HG03039 (cell line): ENCODE results near the gene MYO10.

Source experiments
- ATAC-seq: cut with Tn5 transposase; IDR thresholded peaks from one replicate; pipeline ENCODE4 v1.9.1; 2021; ENCODE audit warnings: mild to moderate bottlenecking, moderate library complexity; ENCODE audit not compliant: unreplicated experiment

Gene MYO10

GRCh38 chr5:16687898-16688297 lies 248.2 kb downstream of the MYO10 start:
- no peak for ATAC-seq

GRCh38 chr5:16685069-16685468 lies 251.0 kb downstream of the MYO10 start:
- ATAC-seq: no peak

- ATAC-seq: no peak
Observed at GRCh38 chr5:16681876-16682275, 254.2 kb downstream of the MYO10 start.

GRCh38 chr5:16679863-16680262 lies 256.2 kb downstream of the MYO10 start:
- no peak for ATAC-seq

GRCh38 chr5:16679190-16679589 lies 256.9 kb downstream of the MYO10 start:
- ATAC-seq: no peak

- ATAC-seq: no peak
Observed at GRCh38 chr5:16675806-16676205, 260.3 kb downstream of the MYO10 start.

- no peak for ATAC-seq
Observed at GRCh38 chr5:16674750-16675149, 261.3 kb downstream of the MYO10 start.

- ATAC-seq: no peak
Observed at GRCh38 chr5:16673241-16674201, 262.6 kb downstream of the MYO10 start.

GRCh38 chr5:16671208-16671607 lies 264.9 kb downstream of the MYO10 start:
- ATAC-seq: no peak

GRCh38 chr5:16669776-16670175 lies 266.3 kb downstream of the MYO10 start:
- no peak for ATAC-seq

- ATAC-seq: no peak
Observed at GRCh38 chr5:16668631-16669030, 267.5 kb downstream of the MYO10 start.

- ATAC-seq: no peak
Observed at GRCh38 chr5:16668194-16668593, 267.9 kb downstream of the MYO10 start.

GRCh38 chr5:16666883-16667398 lies 269.1 kb downstream of the MYO10 start:
- ATAC-seq: no peak

GRCh38 chr5:16666130-16666882 lies 269.8 kb downstream of the MYO10 start:
- no peak for ATAC-seq

GRCh38 chr5:16665601-16666000 lies 270.5 kb downstream of the MYO10 start:
- ATAC-seq: no peak

GRCh38 chr5:16664368-16664767 lies 271.7 kb downstream of the MYO10 start:
- no peak for ATAC-seq

GRCh38 chr5:16663840-16664239 lies 272.2 kb downstream of the MYO10 start:
- no peak for ATAC-seq

- ATAC-seq: no peak
Observed at GRCh38 chr5:16661713-16662112, 274.4 kb downstream of the MYO10 start.

- no peak for ATAC-seq
Observed at GRCh38 chr5:16660982-16661381, 275.1 kb downstream of the MYO10 start.

- no peak for ATAC-seq
Observed at GRCh38 chr5:16659536-16659935, 276.6 kb downstream of the MYO10 start.

- ATAC-seq: no peak
Observed at GRCh38 chr5:16656561-16657191, 279.4 kb downstream of the MYO10 start.
